MM.1S (cell line): Measurements from ENCODE around the gene SRPK2.
"Not testable (repeated sequence)": the region's sequence is repeated elsewhere in the genome, so short reads cannot be mapped to it uniquely, and the experiment has no call there.

ENCODE experiments used
- DNase-seq: peaks from one replicate; pipeline ENCODE4 v3.0.0-alpha.2; 2015
- H2AFZ ChIP-seq: fragments of 300-600 bp; sonication (generic); 2 replicates; pipeline ENCODE4 v1.6.0; 2016; ENCODE audit warnings: antibody characterized with exemption, low read length
- H3F3A ChIP-seq: fragments of 300-600 bp; sonication (generic); 2 replicates; pipeline ENCODE4 v1.6.1; 2016; ENCODE audit warnings: mild to moderate bottlenecking, antibody characterized with exemption, low read length, moderate library complexity, mixed read lengths; ENCODE audit not compliant: insufficient read depth
- H3K27ac ChIP-seq: fragments of 300-600 bp; sonication (generic); 2 replicates; pipeline ENCODE4 v1.5.1; 2016; ENCODE audit warnings: mild to moderate bottlenecking, low read length
- H3K27me3 ChIP-seq: fragments of 300-600 bp; sonication (generic); replicated peaks from 2 replicates; pipeline ENCODE4 v1.6.0; 2016; ENCODE audit warnings: low read length; ENCODE audit not compliant: insufficient read depth
- H3K36me3 ChIP-seq: fragments of 300-600 bp; sonication (generic); replicated peaks from 2 replicates; pipeline ENCODE4 v1.6.1; 2016; ENCODE audit warnings: mild to moderate bottlenecking, low read length, mixed read lengths; ENCODE audit not compliant: insufficient read depth
- H3K4me1 ChIP-seq: fragments of 300-600 bp; sonication (generic); 2 replicates; pipeline ENCODE4 v1.6.1; 2016; ENCODE audit warnings: low read length, mixed read lengths
- H3K4me2 ChIP-seq: fragments of 300-600 bp; sonication (generic); 2 replicates; pipeline ENCODE4 v1.6.0; 2016; ENCODE audit warnings: low read depth, low read length
- H3K4me3 ChIP-seq: fragments of 300-600 bp; sonication (generic); 2 replicates; pipeline ENCODE4 v1.5.1; 2016; ENCODE audit warnings: low read length, mixed read lengths
- H3K79me2 ChIP-seq: fragments of 300-600 bp; sonication (generic); 2 replicates; pipeline ENCODE4 v1.6.1; 2016; ENCODE audit warnings: mixed run types, low read length, mixed read lengths
- H3K9ac ChIP-seq: fragments of 300-600 bp; sonication (generic); 2 replicates; pipeline ENCODE4 v1.6.1; 2016; ENCODE audit warnings: low read length, mixed read lengths
- H3K9me2 ChIP-seq: fragments of 300-600 bp; sonication (generic); replicated peaks from 2 replicates; pipeline ENCODE4 v1.6.1; 2016; ENCODE audit warnings: mild to moderate bottlenecking, low read length, mixed read lengths; ENCODE audit not compliant: insufficient read depth
- H3K9me3 ChIP-seq: fragments of 300-600 bp; sonication (generic); replicated peaks from 2 replicates; pipeline ENCODE4 v1.6.1; 2016; ENCODE audit warnings: mild to moderate bottlenecking, low read length, mixed read lengths; ENCODE audit not compliant: insufficient read depth
- H4K20me1 ChIP-seq: fragments of 300-600 bp; sonication (generic); 2 replicates; pipeline ENCODE4 v1.6.1; 2016; ENCODE audit warnings: mild to moderate bottlenecking, low read length, moderate library complexity, mixed read lengths; ENCODE audit not compliant: insufficient read depth
- CTCF ChIP-seq: fragments of 300-600 bp; sonication (generic); IDR thresholded peaks from 2 replicates; pipeline ENCODE4 v1.5.1; 2016; ENCODE audit warnings: antibody characterized with exemption, low read length, mixed read lengths
- EZH2 ChIP-seq: fragments of 300-600 bp; sonication (generic); optimal IDR thresholded peaks from 2 replicates; pipeline ENCODE3; 2017; ENCODE audit warnings: low read depth, mild to moderate bottlenecking, antibody characterized with exemption, low read length, mixed read lengths
- EZH2phosphoT487 ChIP-seq: fragments of 300-600 bp; sonication (generic); IDR thresholded peaks from 2 replicates; pipeline ENCODE4 v1.6.1; 2018; ENCODE audit warnings: antibody characterized with exemption, low read length

Gene SRPK2

GRCh38 chr7:105429746-105430612 lies 41.3 kb upstream of the SRPK2 start:
- no peaks in the 10 kb centered on the region for H3K9me3 ChIP-seq
- H3K9ac ChIP-seq: no peak overlapping the region
- TF ChIP-seq CTCF: peak; percentile 62
- TF ChIP-seq EZH2: no peak
- H2AFZ ChIP-seq: no peak overlapping the region
- H3K9me2 ChIP-seq: no peaks in the 10 kb centered on the region
- H3F3A ChIP-seq: no peaks in the 10 kb centered on the region
- H3K79me2 ChIP-seq: no peaks in the 10 kb centered on the region
- no peak overlapping the region for H3K4me3 ChIP-seq
- no peaks in the 10 kb centered on the region for H3K27me3 ChIP-seq
- peak; percentile 69 for DNase-seq
- no peak overlapping the region for H3K4me2 ChIP-seq
- H3K4me1 ChIP-seq: no peaks in the 10 kb centered on the region
- no peak overlapping the region for H3K27ac ChIP-seq
- no peaks in the 10 kb centered on the region for H3K36me3 ChIP-seq
- no peaks in the 10 kb centered on the region for H4K20me1 ChIP-seq

GRCh38 chr7:105426606-105427146 lies 38.0 kb upstream of the SRPK2 start:
- H3K9ac ChIP-seq: no peak overlapping the region
- no peaks in the 10 kb centered on the region for H4K20me1 ChIP-seq
- H3K4me2 ChIP-seq: no peak overlapping the region
- no peaks in the 10 kb centered on the region for H3K36me3 ChIP-seq
- H3F3A ChIP-seq: no peaks in the 10 kb centered on the region
- DNase-seq: no peak
- H3K4me3 ChIP-seq: no peak overlapping the region
- no peak overlapping the region for H2AFZ ChIP-seq
- no peaks in the 10 kb centered on the region for H3K4me1 ChIP-seq
- H3K9me3 ChIP-seq: no peaks in the 10 kb centered on the region
- no peaks in the 10 kb centered on the region for H3K79me2 ChIP-seq
- H3K9me2 ChIP-seq: no peaks in the 10 kb centered on the region
- no peaks in the 10 kb centered on the region for H3K27me3 ChIP-seq
- no peak for TF ChIP-seq EZH2phosphoT487
- no peak overlapping the region for H3K27ac ChIP-seq

GRCh38 chr7:105423987-105424386 lies 35.3 kb upstream of the SRPK2 start:
- H3K4me1 ChIP-seq: no peaks in the 10 kb centered on the region
- no peaks in the 10 kb centered on the region for H3K27me3 ChIP-seq
- H3K36me3 ChIP-seq: no peaks in the 10 kb centered on the region
- no peaks in the 10 kb centered on the region for H3K9me2 ChIP-seq
- H3K79me2 ChIP-seq: no peaks in the 10 kb centered on the region
- H3K9me3 ChIP-seq: no peaks in the 10 kb centered on the region
- H3K4me2 ChIP-seq: no peak overlapping the region
- H3K27ac ChIP-seq: no peak overlapping the region
- DNase-seq: no peak
- TF ChIP-seq CTCF: no peak
- TF ChIP-seq EZH2phosphoT487: no peak
- no peak for TF ChIP-seq EZH2
- no peaks in the 10 kb centered on the region for H3F3A ChIP-seq
- H3K4me3 ChIP-seq: no peak overlapping the region
- no peak overlapping the region for H2AFZ ChIP-seq
- H3K9ac ChIP-seq: no peak overlapping the region
- no peaks in the 10 kb centered on the region for H4K20me1 ChIP-seq

GRCh38 chr7:105413887-105414437 lies 25.2 kb upstream of the SRPK2 start:
- Histone ChIP-seq H3K9ac (no peak overlapping the region), H3K4me3 (no peak overlapping the region), H3K9me3 (no peaks in the 10 kb centered on the region), H3K27ac (no peak overlapping the region), H3K79me2 (no peaks in the 10 kb centered on the region), H3K4me2 (no peak overlapping the region), H3K27me3 (no peaks in the 10 kb centered on the region), H3K9me2 (no peaks in the 10 kb centered on the region), H3K4me1 (no peaks in the 10 kb centered on the region), H3K36me3 (no peaks in the 10 kb centered on the region), H3F3A (no peaks in the 10 kb centered on the region), H4K20me1 (no peaks in the 10 kb centered on the region), H2AFZ (no peak overlapping the region)
- DNase-seq: no peak
- TF ChIP-seq CTCF: no peak

GRCh38 chr7:105410774-105411173 lies 22.1 kb upstream of the SRPK2 start:
- H3K79me2 ChIP-seq, H3K9me3 ChIP-seq, H3K4me2 ChIP-seq, H3F3A ChIP-seq, H3K27me3 ChIP-seq, H3K9me2 ChIP-seq, DNase-seq, H3K36me3 ChIP-seq, H3K4me3 ChIP-seq, H3K27ac ChIP-seq, H4K20me1 ChIP-seq, H2AFZ ChIP-seq, H3K9ac ChIP-seq, H3K4me1 ChIP-seq: not testable (repeated sequence)
